ENCODE data around the gene DST. TPM values are rescaled to one million over a fixed set of nuclear protein-coding genes. Genes with fewer than 3 reads are reported as not detected.

The DST gene
- total RNA-seq, 1 experiment from 2014 or later = 132 TPM

DNA sequence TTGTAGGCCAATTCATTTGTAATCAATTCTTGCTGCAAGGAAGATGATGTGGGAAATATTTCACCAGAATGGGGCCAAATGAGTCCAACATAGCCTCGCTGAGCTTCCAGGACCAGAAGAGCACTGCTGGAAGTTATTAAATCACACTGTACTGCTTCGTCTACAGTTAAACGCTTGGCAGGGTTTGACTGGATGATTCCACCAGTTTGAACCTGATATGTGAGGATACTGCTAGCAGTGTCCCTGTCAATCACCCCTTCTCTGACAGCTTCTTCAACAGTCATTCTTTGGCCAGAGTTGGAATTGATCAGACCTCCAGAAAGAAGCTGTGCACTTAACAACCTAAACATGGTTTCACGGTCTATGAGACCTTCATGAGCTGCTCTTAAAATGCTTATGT lies 34.4 kb downstream of the DST start:
- peaks cover 22% of the 10 kb centered on the region for H3K9me3 Mint-ChIP-seq
- peaks cover 52% of the 10 kb centered on the region for H3K36me3 Mint-ChIP-seq
- no peak overlapping the region for H3K4me3 Mint-ChIP-seq
- no peaks in the 10 kb centered on the region for H3K4me1 Mint-ChIP-seq
- H3K27ac Mint-ChIP-seq = no peak overlapping the region
- H3K27me3 Mint-ChIP-seq (ENCODE audit: low read depth) = no peaks in the 10 kb centered on the region
- POLR2A ChIA-PET = no interaction called here
- DNase-seq (ENCODE audit: low spot score) (no peak), ATAC-seq (no peak)
- CTCF ChIA-PET = interaction anchor here (1.3 to 1.9 kb wide), 2 partner anchors 13 to 14 kb away, joined by 3 to 6 read pairs; no protein-coding TSS in a partner anchor
- TF ChIP-seq, protein P1, sequence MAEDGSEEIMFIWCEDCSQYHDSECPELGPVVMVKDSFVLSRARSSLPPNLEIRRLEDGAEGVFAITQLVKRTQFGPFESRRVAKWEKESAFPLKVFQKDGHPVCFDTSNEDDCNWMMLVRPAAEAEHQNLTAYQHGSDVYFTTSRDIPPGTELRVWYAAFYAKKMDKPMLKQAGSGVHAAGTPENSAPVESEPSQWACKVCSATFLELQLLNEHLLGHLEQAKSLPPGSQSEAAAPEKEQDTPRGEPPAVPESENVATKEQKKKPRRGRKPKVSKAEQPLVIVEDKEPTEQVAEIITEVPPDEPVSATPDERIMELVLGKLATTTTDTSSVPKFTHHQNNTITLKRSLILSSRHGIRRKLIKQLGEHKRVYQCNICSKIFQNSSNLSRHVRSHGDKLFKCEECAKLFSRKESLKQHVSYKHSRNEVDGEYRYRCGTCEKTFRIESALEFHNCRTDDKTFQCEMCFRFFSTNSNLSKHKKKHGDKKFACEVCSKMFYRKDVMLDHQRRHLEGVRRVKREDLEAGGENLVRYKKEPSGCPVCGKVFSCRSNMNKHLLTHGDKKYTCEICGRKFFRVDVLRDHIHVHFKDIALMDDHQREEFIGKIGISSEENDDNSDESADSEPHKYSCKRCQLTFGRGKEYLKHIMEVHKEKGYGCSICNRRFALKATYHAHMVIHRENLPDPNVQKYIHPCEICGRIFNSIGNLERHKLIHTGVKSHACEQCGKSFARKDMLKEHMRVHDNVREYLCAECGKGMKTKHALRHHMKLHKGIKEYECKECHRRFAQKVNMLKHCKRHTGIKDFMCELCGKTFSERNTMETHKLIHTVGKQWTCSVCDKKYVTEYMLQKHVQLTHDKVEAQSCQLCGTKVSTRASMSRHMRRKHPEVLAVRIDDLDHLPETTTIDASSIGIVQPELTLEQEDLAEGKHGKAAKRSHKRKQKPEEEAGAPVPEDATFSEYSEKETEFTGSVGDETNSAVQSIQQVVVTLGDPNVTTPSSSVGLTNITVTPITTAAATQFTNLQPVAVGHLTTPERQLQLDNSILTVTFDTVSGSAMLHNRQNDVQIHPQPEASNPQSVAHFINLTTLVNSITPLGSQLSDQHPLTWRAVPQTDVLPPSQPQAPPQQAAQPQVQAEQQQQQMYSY (CRISPR knock-in tag; IDR thresholded peaks at IDR 0.05) = no peak
- TF ChIP-seq, protein P2, sequence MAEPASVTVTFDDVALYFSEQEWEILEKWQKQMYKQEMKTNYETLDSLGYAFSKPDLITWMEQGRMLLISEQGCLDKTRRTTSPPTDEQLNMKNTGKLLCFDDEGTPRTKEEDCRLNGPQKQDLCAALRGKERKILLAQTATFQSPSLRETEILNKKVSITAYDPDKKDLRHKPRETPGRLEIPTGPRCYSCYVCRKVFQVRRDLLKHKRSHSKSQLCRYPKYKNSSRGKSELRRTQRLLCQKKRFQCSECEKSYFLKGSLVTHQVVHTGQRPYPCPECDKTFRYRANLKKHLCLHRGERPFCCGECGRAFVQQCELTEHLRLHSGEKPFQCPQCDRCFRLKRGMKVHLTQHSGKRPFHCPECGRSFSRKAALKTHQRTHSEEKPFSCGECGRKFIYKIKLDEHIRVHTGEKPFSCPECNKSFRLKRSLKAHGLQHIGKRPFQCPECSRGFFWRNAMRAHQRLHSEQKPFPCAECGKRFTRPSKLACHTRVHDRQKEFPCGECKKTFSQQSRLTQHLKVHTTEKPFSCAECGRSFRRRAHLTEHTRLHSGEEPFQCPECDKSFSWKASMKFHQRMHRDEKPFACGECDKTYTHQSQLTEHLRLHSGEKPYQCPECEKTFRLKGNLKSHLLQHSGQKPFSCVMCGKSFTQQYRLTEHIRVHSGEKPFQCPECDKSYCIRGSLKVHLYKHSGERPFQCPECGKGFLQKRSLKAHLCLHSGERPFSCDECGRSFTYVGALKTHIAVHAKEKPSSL (CRISPR knock-in tag; conservative IDR thresholded peaks at IDR 0.05) = no peak
- TF ChIP-seq, protein P3, sequence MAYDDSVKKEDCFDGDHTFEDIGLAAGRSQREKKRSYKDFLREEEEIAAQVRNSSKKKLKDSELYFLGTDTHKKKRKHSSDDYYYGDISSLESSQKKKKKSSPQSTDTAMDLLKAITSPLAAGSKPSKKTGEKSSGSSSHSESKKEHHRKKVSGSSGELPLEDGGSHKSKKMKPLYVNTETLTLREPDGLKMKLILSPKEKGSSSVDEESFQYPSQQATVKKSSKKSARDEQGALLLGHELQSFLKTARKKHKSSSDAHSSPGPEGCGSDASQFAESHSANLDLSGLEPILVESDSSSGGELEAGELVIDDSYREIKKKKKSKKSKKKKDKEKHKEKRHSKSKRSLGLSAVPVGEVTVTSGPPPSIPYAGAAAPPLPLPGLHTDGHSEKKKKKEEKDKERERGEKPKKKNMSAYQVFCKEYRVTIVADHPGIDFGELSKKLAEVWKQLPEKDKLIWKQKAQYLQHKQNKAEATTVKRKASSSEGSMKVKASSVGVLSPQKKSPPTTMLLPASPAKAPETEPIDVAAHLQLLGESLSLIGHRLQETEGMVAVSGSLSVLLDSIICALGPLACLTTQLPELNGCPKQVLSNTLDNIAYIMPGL (CRISPR knock-in tag; IDR thresholded peaks at IDR 0.05) = no peak
- TF ChIP-seq, protein P4, sequence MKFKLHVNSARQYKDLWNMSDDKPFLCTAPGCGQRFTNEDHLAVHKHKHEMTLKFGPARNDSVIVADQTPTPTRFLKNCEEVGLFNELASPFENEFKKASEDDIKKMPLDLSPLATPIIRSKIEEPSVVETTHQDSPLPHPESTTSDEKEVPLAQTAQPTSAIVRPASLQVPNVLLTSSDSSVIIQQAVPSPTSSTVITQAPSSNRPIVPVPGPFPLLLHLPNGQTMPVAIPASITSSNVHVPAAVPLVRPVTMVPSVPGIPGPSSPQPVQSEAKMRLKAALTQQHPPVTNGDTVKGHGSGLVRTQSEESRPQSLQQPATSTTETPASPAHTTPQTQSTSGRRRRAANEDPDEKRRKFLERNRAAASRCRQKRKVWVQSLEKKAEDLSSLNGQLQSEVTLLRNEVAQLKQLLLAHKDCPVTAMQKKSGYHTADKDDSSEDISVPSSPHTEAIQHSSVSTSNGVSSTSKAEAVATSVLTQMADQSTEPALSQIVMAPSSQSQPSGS (CRISPR knock-in tag; IDR thresholded peaks at IDR 0.05; ENCODE audit: borderline replicate concordance, low read depth) = no peak
- TF ChIP-seq, protein P5, sequence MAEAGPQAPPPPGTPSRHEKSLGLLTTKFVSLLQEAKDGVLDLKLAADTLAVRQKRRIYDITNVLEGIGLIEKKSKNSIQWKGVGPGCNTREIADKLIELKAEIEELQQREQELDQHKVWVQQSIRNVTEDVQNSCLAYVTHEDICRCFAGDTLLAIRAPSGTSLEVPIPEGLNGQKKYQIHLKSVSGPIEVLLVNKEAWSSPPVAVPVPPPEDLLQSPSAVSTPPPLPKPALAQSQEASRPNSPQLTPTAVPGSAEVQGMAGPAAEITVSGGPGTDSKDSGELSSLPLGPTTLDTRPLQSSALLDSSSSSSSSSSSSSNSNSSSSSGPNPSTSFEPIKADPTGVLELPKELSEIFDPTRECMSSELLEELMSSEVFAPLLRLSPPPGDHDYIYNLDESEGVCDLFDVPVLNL (CRISPR knock-in tag; IDR thresholded peaks at IDR 0.05; ENCODE audit: borderline replicate concordance, low read depth) = no peak
- no peak for TF ChIP-seq NR2C2 (CRISPR knock-in tag; IDR thresholded peaks at IDR 0.05)

DNA sequence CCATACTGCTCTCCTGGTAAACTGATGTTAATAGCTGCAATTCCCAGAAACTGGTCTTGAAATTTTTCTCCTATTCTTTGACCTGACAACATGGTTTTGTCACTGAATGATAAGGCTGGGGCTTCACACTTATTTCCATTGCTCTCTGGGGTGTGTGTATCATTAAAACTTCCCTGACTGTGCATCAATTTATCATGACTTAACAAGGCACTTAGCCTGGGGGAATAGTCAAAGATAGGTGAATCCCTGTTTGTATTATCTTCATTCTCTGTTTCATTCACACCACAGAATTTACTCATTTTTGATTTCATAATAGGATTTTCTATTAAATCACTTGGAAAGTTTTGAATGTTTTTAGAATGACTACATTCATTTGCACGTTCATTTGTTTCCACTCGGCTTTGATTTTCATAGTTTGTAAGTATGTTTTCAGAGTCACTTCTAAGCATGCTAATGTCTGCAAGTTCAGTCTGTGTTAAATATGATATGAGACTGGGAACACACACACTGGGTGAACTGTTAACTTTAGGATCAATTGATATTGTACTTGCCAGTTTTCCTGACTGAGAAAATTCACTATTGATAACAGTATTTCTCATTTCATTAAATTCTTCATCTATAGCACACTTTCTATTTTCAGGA lies 35.5 kb downstream of the DST start:
- no peak overlapping the region for H3K27ac Mint-ChIP-seq
- ChIA-PET POLR2A (no interaction called here), CTCF (interaction anchor here (1.9 kb wide), 1 partner anchor 12 kb away, joined by 6 read pairs; no protein-coding TSS in a partner anchor)
- DNase-seq (ENCODE audit: low spot score) = no peak
- no peaks in the 10 kb centered on the region for H3K4me1 Mint-ChIP-seq
- peaks cover 22% of the 10 kb centered on the region for H3K9me3 Mint-ChIP-seq
- H3K4me3 Mint-ChIP-seq = no peak overlapping the region
- peaks cover 59% of the 10 kb centered on the region for H3K36me3 Mint-ChIP-seq
- H3K27me3 Mint-ChIP-seq (ENCODE audit: low read depth) = no peaks in the 10 kb centered on the region
- no peak for ATAC-seq
- TF ChIP-seq GABPB1 (CRISPR knock-in tag; IDR thresholded peaks at IDR 0.05) = no peak
- no peak for TF ChIP-seq ZNF263 (CRISPR knock-in tag; IDR thresholded peaks at IDR 0.05; ENCODE audit: low read depth)
- TF ChIP-seq NFE2L1 (CRISPR knock-in tag; IDR thresholded peaks at IDR 0.05) = no peak
- TF ChIP-seq, protein P6, sequence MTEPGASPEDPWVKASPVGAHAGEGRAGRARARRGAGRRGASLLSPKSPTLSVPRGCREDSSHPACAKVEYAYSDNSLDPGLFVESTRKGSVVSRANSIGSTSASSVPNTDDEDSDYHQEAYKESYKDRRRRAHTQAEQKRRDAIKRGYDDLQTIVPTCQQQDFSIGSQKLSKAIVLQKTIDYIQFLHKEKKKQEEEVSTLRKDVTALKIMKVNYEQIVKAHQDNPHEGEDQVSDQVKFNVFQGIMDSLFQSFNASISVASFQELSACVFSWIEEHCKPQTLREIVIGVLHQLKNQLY (CRISPR knock-in tag; IDR thresholded peaks at IDR 0.05) = no peak
- no peak for TF ChIP-seq RELA (CRISPR knock-in tag; IDR thresholded peaks at IDR 0.05; ENCODE audit: borderline replicate concordance)
- TF ChIP-seq MXD4 (CRISPR knock-in tag; IDR thresholded peaks at IDR 0.05; ENCODE audit: borderline replicate concordance) = no peak
- no peak for TF ChIP-seq NR2C2 (CRISPR knock-in tag; IDR thresholded peaks at IDR 0.05)
- TF ChIP-seq, protein P7, sequence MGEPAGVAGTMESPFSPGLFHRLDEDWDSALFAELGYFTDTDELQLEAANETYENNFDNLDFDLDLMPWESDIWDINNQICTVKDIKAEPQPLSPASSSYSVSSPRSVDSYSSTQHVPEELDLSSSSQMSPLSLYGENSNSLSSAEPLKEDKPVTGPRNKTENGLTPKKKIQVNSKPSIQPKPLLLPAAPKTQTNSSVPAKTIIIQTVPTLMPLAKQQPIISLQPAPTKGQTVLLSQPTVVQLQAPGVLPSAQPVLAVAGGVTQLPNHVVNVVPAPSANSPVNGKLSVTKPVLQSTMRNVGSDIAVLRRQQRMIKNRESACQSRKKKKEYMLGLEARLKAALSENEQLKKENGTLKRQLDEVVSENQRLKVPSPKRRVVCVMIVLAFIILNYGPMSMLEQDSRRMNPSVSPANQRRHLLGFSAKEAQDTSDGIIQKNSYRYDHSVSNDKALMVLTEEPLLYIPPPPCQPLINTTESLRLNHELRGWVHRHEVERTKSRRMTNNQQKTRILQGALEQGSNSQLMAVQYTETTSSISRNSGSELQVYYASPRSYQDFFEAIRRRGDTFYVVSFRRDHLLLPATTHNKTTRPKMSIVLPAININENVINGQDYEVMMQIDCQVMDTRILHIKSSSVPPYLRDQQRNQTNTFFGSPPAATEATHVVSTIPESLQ (CRISPR knock-in tag; IDR thresholded peaks at IDR 0.05) = no peak
- TF ChIP-seq NFATC4 (CRISPR knock-in tag; IDR thresholded peaks at IDR 0.05) = no peak
- no peak for TF ChIP-seq ZNF416 (CRISPR knock-in tag; IDR thresholded peaks at IDR 0.05)
- no peak for TF ChIP-seq ETV6 (CRISPR knock-in tag; IDR thresholded peaks at IDR 0.05)
- TF ChIP-seq, protein P8, sequence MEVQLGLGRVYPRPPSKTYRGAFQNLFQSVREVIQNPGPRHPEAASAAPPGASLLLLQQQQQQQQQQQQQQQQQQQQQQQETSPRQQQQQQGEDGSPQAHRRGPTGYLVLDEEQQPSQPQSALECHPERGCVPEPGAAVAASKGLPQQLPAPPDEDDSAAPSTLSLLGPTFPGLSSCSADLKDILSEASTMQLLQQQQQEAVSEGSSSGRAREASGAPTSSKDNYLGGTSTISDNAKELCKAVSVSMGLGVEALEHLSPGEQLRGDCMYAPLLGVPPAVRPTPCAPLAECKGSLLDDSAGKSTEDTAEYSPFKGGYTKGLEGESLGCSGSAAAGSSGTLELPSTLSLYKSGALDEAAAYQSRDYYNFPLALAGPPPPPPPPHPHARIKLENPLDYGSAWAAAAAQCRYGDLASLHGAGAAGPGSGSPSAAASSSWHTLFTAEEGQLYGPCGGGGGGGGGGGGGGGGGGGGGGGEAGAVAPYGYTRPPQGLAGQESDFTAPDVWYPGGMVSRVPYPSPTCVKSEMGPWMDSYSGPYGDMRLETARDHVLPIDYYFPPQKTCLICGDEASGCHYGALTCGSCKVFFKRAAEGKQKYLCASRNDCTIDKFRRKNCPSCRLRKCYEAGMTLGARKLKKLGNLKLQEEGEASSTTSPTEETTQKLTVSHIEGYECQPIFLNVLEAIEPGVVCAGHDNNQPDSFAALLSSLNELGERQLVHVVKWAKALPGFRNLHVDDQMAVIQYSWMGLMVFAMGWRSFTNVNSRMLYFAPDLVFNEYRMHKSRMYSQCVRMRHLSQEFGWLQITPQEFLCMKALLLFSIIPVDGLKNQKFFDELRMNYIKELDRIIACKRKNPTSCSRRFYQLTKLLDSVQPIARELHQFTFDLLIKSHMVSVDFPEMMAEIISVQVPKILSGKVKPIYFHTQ (CRISPR knock-in tag; IDR thresholded peaks at IDR 0.05) = no peak
- no peak for TF ChIP-seq ZNF232 (CRISPR knock-in tag; IDR thresholded peaks at IDR 0.05)

Measured in WTC11 (cell line).